Panc1 (cell line): Measurements from ENCODE around the gene TAMALIN. TPM values are rescaled to one million over a fixed set of nuclear protein-coding genes. Genes with fewer than 3 reads are reported as not detected.
A peak's percentile ranks its signal among the peaks of the same experiment; 100 is the strongest.

Experiments used
- ATAC-seq: fragments of 200-7000 bp; cut with Tn5 transposase; 2 replicates; pipeline ENCODE4 v1.9.1; 2020; ENCODE audit warnings: mild to moderate bottlenecking, moderate library complexity
- BruUV-seq: library from RNA; stranded (reverse); fragments of 400-500 nt; replicated peaks from 2 replicates; lab custom pipeline; 2021; lab: Mats Ljungman, UMichigan
- CTCF ChIA-PET: fragments of 300-600 bp; sonication (Branson Sonifier 250); formaldehyde crosslinking; loops from one replicate; lab custom pipeline; 2022; ENCODE audit warnings: antibody characterized with exemption; lab: Charles Lee
- POLR2A ChIA-PET: fragments of 300-600 bp; sonication (Branson Sonifier 250); formaldehyde crosslinking; loops from one replicate; lab custom pipeline; 2022; ENCODE audit warnings: antibody characterized with exemption; lab: Charles Lee
- DNase-seq: peaks from one replicate; pipeline ENCODE4 v3.0.0-alpha.2; 2010; ENCODE audit warnings: low read depth, low spot score
- H3K27ac ChIP-seq: 2 replicates; pipeline ENCODE4 v1.5.1; 2011; ENCODE audit warnings: mild to moderate bottlenecking, low read length, inconsistent platforms
- H3K27me3 ChIP-seq: fragments of 200-500 bp; sonication (Bioruptor generic); 2 replicates; pipeline ENCODE4 v1.6.0; 2014; ENCODE audit warnings: low read length, inconsistent platforms; ENCODE audit not compliant: control insufficient read depth, insufficient read depth
- H3K36me3 ChIP-seq: fragments of 200-500 bp; sonication (Bioruptor generic); 2 replicates; pipeline ENCODE4 v1.5.1; 2014; ENCODE audit warnings: inconsistent platforms, mild to moderate bottlenecking, low read length, moderate library complexity; ENCODE audit not compliant: control insufficient read depth, insufficient read depth
- H3K4me1 ChIP-seq: 2 replicates; pipeline ENCODE4 v1.5.1; 2011; ENCODE audit warnings: inconsistent platforms, mild to moderate bottlenecking, low read length, moderate library complexity; ENCODE audit not compliant: control insufficient read depth, insufficient read depth
- H3K4me3 ChIP-seq, 2 experiments: 2 replicates each; pipeline ENCODE4 v1.5.1; 2011 to 2012; ENCODE audit warnings: low read depth in 2 of 2, low read length in 2 of 2, mild to moderate bottlenecking in 2 of 2, inconsistent platforms in 1 of 2, moderate library complexity in 1 of 2
- H3K9me3 ChIP-seq: fragments of 200-500 bp; sonication (Bioruptor generic); 2 replicates; pipeline ENCODE4 v1.5.1; 2014; ENCODE audit warnings: low read depth, mild to moderate bottlenecking, inconsistent platforms, low read length, moderate library complexity; ENCODE audit not compliant: control insufficient read depth, insufficient read depth
- CTCF ChIP-seq: fragments of 450-650 bp; IDR thresholded peaks from 2 replicates; pipeline ENCODE4 v1.5.1; 2017; ENCODE audit warnings: mild to moderate bottlenecking
- POLR2AphosphoS5 ChIP-seq: IDR thresholded peaks from 2 replicates; pipeline ENCODE4 v1.6.1; 2012; ENCODE audit warnings: mild to moderate bottlenecking, low read depth, low read length, moderate library complexity
- REST ChIP-seq, 2 experiments: IDR thresholded peaks; 2 replicates each; pipeline ENCODE4 v1.6.1; 2011 to 2012; ENCODE audit warnings: low read depth in 2 of 2, control low read depth in 1 of 2, low read length in 1 of 2, mild to moderate bottlenecking in 1 of 2, moderate library complexity in 1 of 2; ENCODE audit not compliant: insufficient read depth in 1 of 2
- SIN3A ChIP-seq: IDR thresholded peaks from 2 replicates; pipeline ENCODE4 v1.6.1; 2012; ENCODE audit warnings: low read depth, mild to moderate bottlenecking, low read length, moderate library complexity, borderline replicate concordance; ENCODE audit not compliant: insufficient read depth
- TCF7L2 ChIP-seq: IDR thresholded peaks from 2 replicates; pipeline ENCODE4 v1.6.1; 2011; ENCODE audit warnings: mild to moderate bottlenecking, low read depth, low read length, inconsistent platforms
- in situ Hi-C: cut with HindIII; loops from 2 replicates; pipeline ENCODE4 v1.10.0; 2016; ENCODE audit warnings: low sequenced_read_pairs, low pct_unique_long_range_greater_than_20kb
- intact Hi-C: fragments of 100-400 bp; cut with micrococcal nuclease; formaldehyde crosslinking; loops from one replicate; pipeline ENCODE4 v1.10.0; 2022; ENCODE audit not compliant: unreplicated experiment
- total RNA-seq: library from RNA; stranded (reverse); gene quantifications from one replicate; pipeline ENCODE4 v1.2.1, GENCODE V29; 2021; ENCODE audit not compliant: unreplicated experiment

The TAMALIN gene
- total RNA-seq, 1 experiment from 2014 or later = 0.82 TPM

- no peaks in the 10 kb centered on the region for H3K36me3 ChIP-seq
- CTCF ChIA-PET = interaction anchor here (0.6 to 5.8 kb wide), 5 partner anchors 10 to 625 kb away, joined by 3 to 62 read pairs (median 5); no protein-coding TSS in a partner anchor
- intact Hi-C loops = no loop called here
- 0 out of 2 replicates have a peak overlapping the region, but pooled peaks have one; percentile 42 for H3K27ac ChIP-seq
- H3K9me3 ChIP-seq = no peaks in the 10 kb centered on the region
- DNase-seq (no peak), ATAC-seq (peak; percentile 83)
- POLR2A ChIA-PET = interaction anchor here (1.0 kb wide), 2 partner anchors 18 to 30 kb away, joined by 3 read pairs; no protein-coding TSS in a partner anchor
- in situ Hi-C loops = no loop called here
- H3K27me3 ChIP-seq = no peaks in the 10 kb centered on the region
- H3K4me3 ChIP-seq = peak overlapping the region; percentile 52 to 73
- BruUV-seq = no TSS peak
- H3K4me1 ChIP-seq = peaks cover 6% of the 10 kb centered on the region
- no peak for TF ChIP-seq TCF7L2
- 0 out of 2 replicates have a peak, but pooled peaks have one; percentile 5 for TF ChIP-seq SIN3A
Observed at GRCh38 chr12:52022841-52023181, 16.1 kb downstream of the TAMALIN start.

DNA sequence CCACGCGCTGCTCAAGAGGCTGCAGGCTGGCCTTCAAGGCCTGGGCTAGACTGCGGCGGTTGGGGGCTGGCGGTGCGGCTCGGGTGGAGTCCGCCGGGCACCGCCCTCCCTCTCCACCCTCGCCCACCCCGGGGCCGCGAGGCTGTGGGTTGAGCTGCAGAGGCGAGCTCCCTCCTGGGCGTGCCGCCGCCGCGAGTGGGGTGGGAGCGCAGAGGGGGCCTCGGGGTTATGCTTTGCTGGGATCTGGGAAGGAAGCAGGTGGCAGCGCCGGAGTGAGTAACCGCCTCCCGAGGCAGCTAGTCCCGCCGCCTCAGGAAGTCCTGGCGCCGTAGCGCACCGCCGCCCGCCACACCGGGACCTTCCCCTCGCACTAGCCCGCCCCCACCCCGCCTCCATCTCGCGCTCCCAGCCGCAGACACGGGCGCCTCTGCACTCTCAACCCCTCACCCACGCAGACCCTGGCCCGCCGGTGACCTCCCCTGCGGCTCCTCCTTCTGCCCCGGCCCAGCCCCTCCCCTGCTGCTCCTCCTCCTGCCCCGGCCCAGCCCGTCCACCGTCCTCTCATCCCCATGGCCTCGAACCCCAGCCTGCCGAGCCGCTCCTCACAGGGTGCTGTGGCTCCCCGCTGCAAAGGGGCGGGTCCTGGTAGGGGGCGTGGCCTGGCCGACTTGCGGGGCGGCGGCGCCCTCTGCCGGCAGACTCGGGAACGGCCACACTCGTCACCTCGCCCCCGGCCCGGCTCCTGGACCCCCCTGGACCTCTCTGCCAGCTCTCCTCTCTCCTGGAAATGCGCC is 16.6 kb downstream of the TAMALIN start:
- ATAC-seq = peak; percentile 81

More for the DNA sequence above, 16.6 kb downstream of the TAMALIN start:
- in situ Hi-C loops (no loop called here), intact Hi-C loops (no loop called here)
- TF ChIP-seq TCF7L2 (no peak), REST (IDR thresholded peaks at IDR 0.05; ENCODE audit: insufficient read depth in 1 of 2, low read depth in 2 of 2, low read length in 1 of 2) (peak in 1 of 2 experiments; percentile 61; a peak in 1 of 4 replicates), CTCF (peak; percentile 99), SIN3A (no peak), POLR2AphosphoS5 (no peak)
- ChIA-PET CTCF (interaction anchor here (0.6 to 5.8 kb wide), 9 partner anchors 9 to 625 kb away, joined by 3 to 62 read pairs (median 7); no protein-coding TSS in a partner anchor), POLR2A (interaction anchor here (0.6 to 1.0 kb wide), 5 partner anchors 16 to 1298 kb away, joined by 3 to 15 read pairs (median 4); no protein-coding TSS in a partner anchor)
- DNase-seq = no peak
- H3K9me3 ChIP-seq = no peaks in the 10 kb centered on the region
- no peaks in the 10 kb centered on the region for H3K36me3 ChIP-seq
- BruUV-seq = no TSS peak
- no peaks in the 10 kb centered on the region for H3K27me3 ChIP-seq
- H3K4me1 ChIP-seq = peaks cover 6% of the 10 kb centered on the region
- peak overlapping the region; percentile 57; the same call in 1 of the 2 replicates for H3K27ac ChIP-seq
- peak overlapping the region; percentile 52 to 73 for H3K4me3 ChIP-seq
